ENCODE measurements around the gene WASHC4. TPM values are rescaled to one million over a fixed set of nuclear protein-coding genes. Genes with fewer than 3 reads are reported as not detected.

WASHC4 gene
- total and polyA plus RNA-seq, 4 donors: 11.5 to 59.1 (median 32.6) TPM

DNA sequence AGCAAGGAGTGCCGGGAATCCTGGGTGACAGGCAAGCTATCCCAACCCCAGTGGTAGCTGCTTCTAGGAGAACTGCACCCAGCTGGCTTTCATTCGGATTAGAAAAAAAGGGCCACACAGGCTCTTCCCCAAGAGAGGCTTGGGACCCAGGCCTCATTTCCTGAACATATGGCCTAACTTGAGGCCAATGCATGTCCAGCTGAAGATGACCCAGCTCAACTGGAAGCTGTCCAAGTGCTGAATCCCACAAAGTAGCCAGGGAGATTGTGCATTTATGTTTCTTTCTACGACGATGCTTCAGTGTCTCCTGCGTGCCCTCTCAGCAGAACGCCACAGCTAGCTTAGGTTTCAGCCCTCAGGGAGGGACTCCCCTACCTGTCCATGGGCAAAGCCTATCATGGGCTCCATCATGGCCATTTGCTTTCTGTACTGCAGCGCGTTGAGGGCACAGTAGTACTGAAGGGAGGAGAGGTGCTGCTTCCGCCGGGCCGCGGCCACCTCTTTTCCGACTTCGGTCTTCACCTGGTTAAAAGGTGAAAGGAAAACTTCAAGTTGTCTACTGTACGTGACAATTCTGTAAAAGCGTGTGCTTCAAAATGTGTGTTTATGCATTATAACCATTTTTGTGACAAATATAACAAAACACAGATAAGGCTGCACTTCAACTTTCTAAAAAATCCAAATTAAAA is 99.3 kb downstream of the WASHC4 start:
- no peak for DNase-seq (ENCODE audit: low spot score)
- peaks cover under 1 to 4% (median 2%) of the 10 kb centered on the region in 4 donors for H3K4me1 ChIP-seq (ENCODE audit: control insufficient read depth in 4 of 4, insufficient read depth in 4 of 4, low read length in 3 of 4)
- no peak overlapping the region for H3K27ac ChIP-seq (ENCODE audit: low read depth in 1 of 2, low read length in 2 of 2)
- no peak overlapping the region for H3K4me3 ChIP-seq (ENCODE audit: low read depth in 1 of 3, low read length in 3 of 3)
- 93% methylated on average over 16 of the region's 16 CpGs for WGBS
- H3K9ac ChIP-seq (ENCODE audit: low read depth in 1 of 2, low read length in 2 of 2): no peak overlapping the region
- no peaks in the 10 kb centered on the region for H3K27me3 ChIP-seq (ENCODE audit: control insufficient read depth in 4 of 4, insufficient read depth in 4 of 4, low read length in 3 of 4)
- H3K36me3 ChIP-seq (ENCODE audit: control insufficient read depth in 4 of 4, insufficient read depth in 3 of 4, low read depth in 1 of 4, low read length in 3 of 4): peaks cover 1 to 54% (median 20%) of the 10 kb centered on the region in 4 donors
- TF ChIP-seq, protein P1, sequence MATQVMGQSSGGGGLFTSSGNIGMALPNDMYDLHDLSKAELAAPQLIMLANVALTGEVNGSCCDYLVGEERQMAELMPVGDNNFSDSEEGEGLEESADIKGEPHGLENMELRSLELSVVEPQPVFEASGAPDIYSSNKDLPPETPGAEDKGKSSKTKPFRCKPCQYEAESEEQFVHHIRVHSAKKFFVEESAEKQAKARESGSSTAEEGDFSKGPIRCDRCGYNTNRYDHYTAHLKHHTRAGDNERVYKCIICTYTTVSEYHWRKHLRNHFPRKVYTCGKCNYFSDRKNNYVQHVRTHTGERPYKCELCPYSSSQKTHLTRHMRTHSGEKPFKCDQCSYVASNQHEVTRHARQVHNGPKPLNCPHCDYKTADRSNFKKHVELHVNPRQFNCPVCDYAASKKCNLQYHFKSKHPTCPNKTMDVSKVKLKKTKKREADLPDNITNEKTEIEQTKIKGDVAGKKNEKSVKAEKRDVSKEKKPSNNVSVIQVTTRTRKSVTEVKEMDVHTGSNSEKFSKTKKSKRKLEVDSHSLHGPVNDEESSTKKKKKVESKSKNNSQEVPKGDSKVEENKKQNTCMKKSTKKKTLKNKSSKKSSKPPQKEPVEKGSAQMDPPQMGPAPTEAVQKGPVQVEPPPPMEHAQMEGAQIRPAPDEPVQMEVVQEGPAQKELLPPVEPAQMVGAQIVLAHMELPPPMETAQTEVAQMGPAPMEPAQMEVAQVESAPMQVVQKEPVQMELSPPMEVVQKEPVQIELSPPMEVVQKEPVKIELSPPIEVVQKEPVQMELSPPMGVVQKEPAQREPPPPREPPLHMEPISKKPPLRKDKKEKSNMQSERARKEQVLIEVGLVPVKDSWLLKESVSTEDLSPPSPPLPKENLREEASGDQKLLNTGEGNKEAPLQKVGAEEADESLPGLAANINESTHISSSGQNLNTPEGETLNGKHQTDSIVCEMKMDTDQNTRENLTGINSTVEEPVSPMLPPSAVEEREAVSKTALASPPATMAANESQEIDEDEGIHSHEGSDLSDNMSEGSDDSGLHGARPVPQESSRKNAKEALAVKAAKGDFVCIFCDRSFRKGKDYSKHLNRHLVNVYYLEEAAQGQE (IDR thresholded peaks at IDR 0.05): peak; percentile 85
- TF ChIP-seq, protein P2, sequence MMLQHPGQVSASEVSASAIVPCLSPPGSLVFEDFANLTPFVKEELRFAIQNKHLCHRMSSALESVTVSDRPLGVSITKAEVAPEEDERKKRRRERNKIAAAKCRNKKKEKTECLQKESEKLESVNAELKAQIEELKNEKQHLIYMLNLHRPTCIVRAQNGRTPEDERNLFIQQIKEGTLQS (IDR thresholded peaks at IDR 0.05): no peak
- no peaks in the 10 kb centered on the region for H3K9me3 ChIP-seq (ENCODE audit: control insufficient read depth in 4 of 4, low read length in 3 of 4)

DNA sequence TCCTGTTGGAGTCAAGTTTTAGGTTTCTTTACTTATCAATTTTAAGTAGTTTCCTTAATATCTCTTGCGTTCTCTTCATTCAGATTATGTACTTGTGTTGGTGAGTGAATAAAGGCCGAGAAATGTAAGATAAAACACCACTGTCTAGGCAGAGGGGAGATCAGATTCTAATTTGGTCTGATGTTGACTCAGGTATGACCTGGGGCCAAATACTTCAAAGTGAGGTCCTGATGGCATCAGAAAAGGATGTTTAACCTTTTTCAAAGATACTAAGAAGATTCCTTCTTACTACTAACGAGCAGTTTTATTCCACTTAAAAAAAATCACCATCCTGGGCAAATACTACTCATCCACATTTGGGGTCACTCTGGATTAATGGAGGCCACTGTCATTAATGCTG is 101.6 kb downstream of the WASHC4 start:
- Histone ChIP-seq H3K9me3 (ENCODE audit: control insufficient read depth in 4 of 4, low read length in 3 of 4) (no peaks in the 10 kb centered on the region), H3K36me3 (ENCODE audit: control insufficient read depth in 4 of 4, insufficient read depth in 3 of 4, low read depth in 1 of 4, low read length in 3 of 4) (peaks cover 1 to 44% (median 18%) of the 10 kb centered on the region in 4 donors), H3K9ac (ENCODE audit: low read depth in 1 of 2, low read length in 2 of 2) (no peak overlapping the region), H3K27me3 (ENCODE audit: control insufficient read depth in 4 of 4, insufficient read depth in 4 of 4, low read length in 3 of 4) (no peaks in the 10 kb centered on the region), H3K4me3 (ENCODE audit: low read depth in 1 of 3, low read length in 3 of 3) (no peak overlapping the region), H3K27ac (ENCODE audit: low read depth in 1 of 2, low read length in 2 of 2) (no peak overlapping the region), H3K4me1 (ENCODE audit: control insufficient read depth in 4 of 4, insufficient read depth in 4 of 4, low read length in 3 of 4) (no peaks in the 10 kb centered on the region)
- no peak for DNase-seq (ENCODE audit: low spot score)
- TF ChIP-seq YY1 (IDR thresholded peaks at IDR 0.05) (no peak), RXRA (IDR thresholded peaks at IDR 0.05) (no peak), HNF4A (conservative IDR thresholded peaks at IDR 0.05) (no peak), HNF4G (IDR thresholded peaks at IDR 0.05) (no peak), FOXA2 (IDR thresholded peaks at IDR 0.05) (no peak)
- TF ChIP-seq, protein P3, sequence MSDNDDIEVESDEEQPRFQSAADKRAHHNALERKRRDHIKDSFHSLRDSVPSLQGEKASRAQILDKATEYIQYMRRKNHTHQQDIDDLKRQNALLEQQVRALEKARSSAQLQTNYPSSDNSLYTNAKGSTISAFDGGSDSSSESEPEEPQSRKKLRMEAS (IDR thresholded peaks at IDR 0.05): no peak
- TF ChIP-seq, protein P2 (IDR thresholded peaks at IDR 0.05): no peak
- 93% methylated on average over 3 of the region's 3 CpGs for WGBS

DNA sequence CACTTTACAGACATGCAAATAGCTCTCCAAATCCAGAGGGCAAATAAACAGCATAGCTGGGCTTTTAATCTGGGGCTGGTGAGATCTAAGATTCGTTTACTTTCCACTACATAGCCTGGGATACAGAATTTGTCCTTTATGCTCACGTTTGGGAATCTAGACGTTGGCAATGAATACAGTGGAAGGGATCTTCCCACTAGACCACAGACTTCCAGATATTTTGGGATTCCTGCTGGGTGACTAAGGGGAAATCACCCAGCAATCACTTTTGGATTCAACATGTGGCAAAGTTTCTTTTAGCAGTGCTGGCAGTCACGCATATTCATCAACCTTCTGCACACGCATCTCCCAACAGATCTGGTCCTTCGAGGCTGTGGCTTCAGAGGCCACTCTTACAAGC is 104.9 kb downstream of the WASHC4 start:
- Histone ChIP-seq H3K27me3 (ENCODE audit: control insufficient read depth in 4 of 4, insufficient read depth in 4 of 4, low read length in 3 of 4) (no peaks in the 10 kb centered on the region), H3K4me1 (ENCODE audit: control insufficient read depth in 4 of 4, insufficient read depth in 4 of 4, low read length in 3 of 4) (peaks cover 2 to 9% (median 4%) of the 10 kb centered on the region in 4 donors), H3K4me3 (ENCODE audit: low read depth in 1 of 3, low read length in 3 of 3) (no peak overlapping the region), H3K9me3 (ENCODE audit: control insufficient read depth in 4 of 4, low read length in 3 of 4) (no peaks in the 10 kb centered on the region), H3K27ac (ENCODE audit: low read depth in 1 of 2, low read length in 2 of 2) (no peak overlapping the region), H3K36me3 (ENCODE audit: control insufficient read depth in 4 of 4, insufficient read depth in 3 of 4, low read depth in 1 of 4, low read length in 3 of 4) (peaks cover 0 to 21% (median 9%) of the 10 kb centered on the region in 4 donors), H3K9ac (ENCODE audit: low read depth in 1 of 2, low read length in 2 of 2) (no peak overlapping the region)
- 88% methylated on average over 6 of the region's 6 CpGs for WGBS
- no peak for DNase-seq (ENCODE audit: low spot score)
- TF ChIP-seq YY1 (IDR thresholded peaks at IDR 0.05): no peak
- TF ChIP-seq, protein P2 (IDR thresholded peaks at IDR 0.05): no peak
- TF ChIP-seq, protein P4, sequence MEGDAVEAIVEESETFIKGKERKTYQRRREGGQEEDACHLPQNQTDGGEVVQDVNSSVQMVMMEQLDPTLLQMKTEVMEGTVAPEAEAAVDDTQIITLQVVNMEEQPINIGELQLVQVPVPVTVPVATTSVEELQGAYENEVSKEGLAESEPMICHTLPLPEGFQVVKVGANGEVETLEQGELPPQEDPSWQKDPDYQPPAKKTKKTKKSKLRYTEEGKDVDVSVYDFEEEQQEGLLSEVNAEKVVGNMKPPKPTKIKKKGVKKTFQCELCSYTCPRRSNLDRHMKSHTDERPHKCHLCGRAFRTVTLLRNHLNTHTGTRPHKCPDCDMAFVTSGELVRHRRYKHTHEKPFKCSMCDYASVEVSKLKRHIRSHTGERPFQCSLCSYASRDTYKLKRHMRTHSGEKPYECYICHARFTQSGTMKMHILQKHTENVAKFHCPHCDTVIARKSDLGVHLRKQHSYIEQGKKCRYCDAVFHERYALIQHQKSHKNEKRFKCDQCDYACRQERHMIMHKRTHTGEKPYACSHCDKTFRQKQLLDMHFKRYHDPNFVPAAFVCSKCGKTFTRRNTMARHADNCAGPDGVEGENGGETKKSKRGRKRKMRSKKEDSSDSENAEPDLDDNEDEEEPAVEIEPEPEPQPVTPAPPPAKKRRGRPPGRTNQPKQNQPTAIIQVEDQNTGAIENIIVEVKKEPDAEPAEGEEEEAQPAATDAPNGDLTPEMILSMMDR (IDR thresholded peaks at IDR 0.05; ENCODE audit: low read depth, low read length, missing input control): no peak
- TF ChIP-seq HNF4A (conservative IDR thresholded peaks at IDR 0.05): no peak
- TF ChIP-seq, protein P5, sequence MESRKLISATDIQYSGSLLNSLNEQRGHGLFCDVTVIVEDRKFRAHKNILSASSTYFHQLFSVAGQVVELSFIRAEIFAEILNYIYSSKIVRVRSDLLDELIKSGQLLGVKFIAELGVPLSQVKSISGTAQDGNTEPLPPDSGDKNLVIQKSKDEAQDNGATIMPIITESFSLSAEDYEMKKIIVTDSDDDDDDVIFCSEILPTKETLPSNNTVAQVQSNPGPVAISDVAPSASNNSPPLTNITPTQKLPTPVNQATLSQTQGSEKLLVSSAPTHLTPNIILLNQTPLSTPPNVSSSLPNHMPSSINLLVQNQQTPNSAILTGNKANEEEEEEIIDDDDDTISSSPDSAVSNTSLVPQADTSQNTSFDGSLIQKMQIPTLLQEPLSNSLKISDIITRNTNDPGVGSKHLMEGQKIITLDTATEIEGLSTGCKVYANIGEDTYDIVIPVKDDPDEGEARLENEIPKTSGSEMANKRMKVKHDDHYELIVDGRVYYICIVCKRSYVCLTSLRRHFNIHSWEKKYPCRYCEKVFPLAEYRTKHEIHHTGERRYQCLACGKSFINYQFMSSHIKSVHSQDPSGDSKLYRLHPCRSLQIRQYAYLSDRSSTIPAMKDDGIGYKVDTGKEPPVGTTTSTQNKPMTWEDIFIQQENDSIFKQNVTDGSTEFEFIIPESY (IDR thresholded peaks at IDR 0.05): no peak
- TF ChIP-seq JUND (IDR thresholded peaks at IDR 0.05): no peak
- no peak for TF ChIP-seq HNF4G (IDR thresholded peaks at IDR 0.05)
- TF ChIP-seq TAF1 (conservative IDR thresholded peaks at IDR 0.05): no peak
- TF ChIP-seq FOXA1 (IDR thresholded peaks at IDR 0.05): no peak
- no peak for TF ChIP-seq SP1 (IDR thresholded peaks at IDR 0.05)
- TF ChIP-seq NR2F2 (IDR thresholded peaks at IDR 0.05): no peak
